GM19438 (cell line): ENCODE measurements around the gene TMEM238.

Experiments used
- ATAC-seq: cut with Tn5 transposase; IDR thresholded peaks from one replicate; pipeline ENCODE4 v1.9.1; 2021; ENCODE audit warnings: low read depth; ENCODE audit not compliant: unreplicated experiment

Gene TMEM238

GRCh38 chr19:55382013-55382412, 2.1 kb downstream of the TMEM238 start:
- no peak for ATAC-seq

DNA sequence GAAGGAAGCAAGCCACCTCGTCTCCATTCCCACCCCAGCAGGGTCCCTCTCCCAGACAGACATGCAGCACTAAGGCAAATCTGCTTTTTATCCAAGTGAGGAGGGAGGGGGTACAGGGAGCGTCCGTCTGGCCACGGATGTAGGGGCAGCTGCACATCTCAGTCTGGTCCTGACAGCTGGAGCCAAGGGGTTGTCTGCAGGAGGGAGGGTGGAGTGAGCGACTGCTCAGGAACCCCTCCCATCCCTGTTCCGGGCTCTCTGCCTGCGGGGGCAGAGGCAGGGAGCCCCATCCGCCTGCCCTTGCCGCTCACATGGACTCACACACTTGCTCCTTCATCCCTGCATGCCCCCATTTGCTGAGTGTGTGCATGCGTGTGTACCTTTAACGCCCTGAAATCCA, 4.9 kb downstream of the TMEM238 start:
- ATAC-seq = no peak

DNA sequence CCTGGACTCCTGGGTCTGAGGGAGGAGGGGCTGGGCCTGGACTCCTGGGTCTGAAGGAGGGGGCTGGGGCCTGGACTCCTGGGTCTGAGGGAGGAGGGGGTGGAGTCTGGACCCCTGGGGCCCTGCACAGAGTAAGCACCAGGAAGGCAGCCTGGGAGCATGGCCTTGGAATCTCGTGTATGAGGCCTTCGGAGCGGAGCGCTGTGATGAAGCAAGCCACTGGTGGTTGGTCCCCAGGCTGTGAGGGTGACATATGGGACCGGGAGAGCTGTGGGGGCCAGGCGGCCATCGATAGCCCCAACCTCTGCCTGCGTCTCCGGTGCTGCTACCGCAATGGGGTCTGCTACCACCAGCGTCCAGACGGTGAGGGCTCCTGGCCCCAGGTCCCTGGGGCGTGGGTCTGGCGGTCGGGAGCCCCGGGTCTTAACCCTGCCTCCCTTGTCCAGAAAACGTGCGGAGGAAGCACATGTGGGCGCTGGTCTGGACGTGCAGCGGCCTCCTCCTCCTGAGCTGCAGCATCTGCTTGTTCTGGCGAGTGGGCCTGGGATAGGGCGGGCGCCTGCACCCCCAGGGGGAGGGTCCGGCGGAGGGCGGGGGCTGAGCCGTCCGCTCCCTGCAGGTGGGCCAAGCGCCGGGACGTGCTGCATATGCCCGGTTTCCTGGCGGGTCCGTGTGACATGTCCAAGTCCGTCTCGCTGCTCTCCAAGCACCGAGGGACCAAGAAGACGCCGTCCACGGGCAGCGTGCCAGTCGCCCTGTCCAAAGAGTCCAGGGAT, 6.5 kb downstream of the TMEM238 start:
- ATAC-seq = no peak

DNA sequence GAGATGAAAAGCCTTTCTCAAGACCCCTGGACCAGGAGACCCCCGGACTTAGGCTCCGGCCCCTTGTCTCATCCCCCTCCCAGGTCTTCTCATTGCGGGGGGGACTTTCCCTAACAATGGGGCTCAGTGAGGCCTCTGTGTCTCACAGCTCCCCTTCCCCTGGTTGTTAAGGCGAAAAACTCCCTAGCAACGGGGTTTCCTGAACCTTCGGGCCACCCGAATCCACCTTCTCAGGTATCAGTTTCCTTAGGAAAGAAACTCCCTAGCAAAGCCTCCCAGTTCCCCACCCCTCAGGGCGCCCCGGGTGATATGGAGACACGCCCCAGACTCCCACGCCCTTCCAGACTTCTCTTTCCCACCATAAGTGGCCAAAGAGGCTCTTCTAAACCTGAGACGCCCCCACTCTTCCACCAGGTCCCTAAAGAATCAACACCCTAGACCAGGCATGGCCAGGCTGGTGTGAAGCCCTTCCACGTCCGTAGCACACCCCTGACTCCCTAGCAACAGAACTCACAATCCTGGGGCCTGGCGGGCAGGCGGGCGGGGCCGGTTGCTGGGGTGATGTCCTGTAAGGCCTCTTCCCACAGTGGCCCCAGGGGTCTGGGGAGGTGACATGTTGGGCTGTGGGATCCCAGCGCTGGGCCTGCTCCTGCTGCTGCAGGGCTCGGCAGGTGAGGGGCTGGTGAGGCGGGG, 7.7 kb downstream of the TMEM238 start, which contains the start of gene TMEM190:
Gene TMEM190 (plus strand): TSS at position 586 of the 693 bp plus-strand sequence. CDS start 28 bp downstream, at position 614.
- ATAC-seq = no peak

GRCh38 chr19:55373993-55374757, 9.9 kb downstream of the TMEM238 start:
- no peak for ATAC-seq

DNA sequence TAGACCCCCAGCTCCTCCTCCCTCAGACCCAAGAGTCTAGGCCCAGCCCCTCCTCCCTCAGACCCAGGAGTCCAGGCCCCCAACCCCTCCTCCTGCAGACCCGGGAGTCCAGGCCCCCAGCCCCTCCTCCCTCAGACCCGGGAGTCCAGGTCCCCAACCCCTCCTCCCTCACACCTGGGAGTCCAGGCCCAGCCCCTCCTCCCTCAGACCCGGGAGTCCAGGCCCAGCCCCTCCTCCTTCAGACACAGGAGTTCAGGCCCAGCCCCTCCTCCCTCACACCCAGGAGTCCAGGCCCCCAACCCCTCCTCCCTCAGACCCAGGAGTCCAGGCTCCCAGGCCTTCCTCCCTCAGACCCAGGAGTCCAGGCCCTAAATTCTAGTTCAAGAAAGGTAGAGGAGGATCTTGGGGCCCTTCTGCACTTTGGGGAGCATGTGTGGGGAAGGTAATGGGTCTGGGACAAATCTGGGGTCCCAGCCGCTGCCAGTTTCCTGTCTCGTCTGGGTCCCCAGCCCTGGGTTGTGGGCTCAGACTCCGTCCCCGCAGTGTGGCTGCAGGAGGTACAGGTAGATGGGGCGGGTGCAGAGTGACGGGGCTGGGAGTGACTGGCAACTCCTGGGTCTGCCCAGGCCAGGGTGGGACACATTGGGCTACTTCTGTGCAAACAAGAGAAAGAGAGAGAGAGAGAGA, 10.6 kb downstream of the TMEM238 start:
- ATAC-seq = no peak

GRCh38 chr19:55372316-55373081, 11.6 kb downstream of the TMEM238 start:
- no peak for ATAC-seq

DNA sequence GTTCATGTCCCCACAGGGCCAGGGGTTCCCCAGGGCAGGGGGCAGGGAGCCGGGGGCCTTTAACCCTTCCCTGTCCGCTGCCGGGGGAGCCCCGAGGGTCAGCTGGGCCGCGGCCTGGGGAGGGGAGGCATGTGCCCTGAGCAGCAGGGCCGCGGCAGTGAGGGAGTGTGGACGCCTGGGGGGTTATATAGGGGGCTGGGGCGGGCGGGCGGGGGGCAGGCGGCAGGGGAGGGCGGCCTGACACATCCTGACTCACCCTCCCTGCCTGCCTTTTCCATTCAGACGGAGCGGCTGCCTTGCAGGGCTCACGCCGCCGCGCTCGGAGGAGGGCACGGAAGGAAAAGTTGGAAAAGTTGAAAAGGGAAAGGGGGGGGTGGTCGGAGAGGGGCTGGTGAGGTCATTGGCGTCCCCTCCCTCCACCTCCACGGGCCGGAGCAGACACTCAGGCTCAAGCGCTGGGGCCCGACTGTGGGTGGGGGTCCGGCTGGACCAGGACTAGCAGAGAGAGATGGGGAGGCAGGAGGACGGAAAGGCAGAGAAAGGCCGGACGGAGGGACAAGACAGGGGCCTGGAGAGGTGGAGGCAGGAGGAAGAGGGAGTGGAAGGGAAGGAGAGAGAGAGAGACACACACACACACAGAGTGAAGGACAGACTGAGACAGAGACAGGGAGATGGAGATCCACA, 13.6 kb downstream of the TMEM238 start, which contains the start of gene IL11:
Gene IL11 (minus strand): TSS at position 159 of the 684 bp plus-strand sequence. CDS start 153 bp downstream, at position 6.
- no peak for ATAC-seq

GRCh38 chr19:55369653-55370304, 14.3 kb downstream of the TMEM238 start:
- no peak for ATAC-seq

GRCh38 chr19:55368701-55369563, 15.2 kb downstream of the TMEM238 start:
- ATAC-seq = no peak

DNA sequence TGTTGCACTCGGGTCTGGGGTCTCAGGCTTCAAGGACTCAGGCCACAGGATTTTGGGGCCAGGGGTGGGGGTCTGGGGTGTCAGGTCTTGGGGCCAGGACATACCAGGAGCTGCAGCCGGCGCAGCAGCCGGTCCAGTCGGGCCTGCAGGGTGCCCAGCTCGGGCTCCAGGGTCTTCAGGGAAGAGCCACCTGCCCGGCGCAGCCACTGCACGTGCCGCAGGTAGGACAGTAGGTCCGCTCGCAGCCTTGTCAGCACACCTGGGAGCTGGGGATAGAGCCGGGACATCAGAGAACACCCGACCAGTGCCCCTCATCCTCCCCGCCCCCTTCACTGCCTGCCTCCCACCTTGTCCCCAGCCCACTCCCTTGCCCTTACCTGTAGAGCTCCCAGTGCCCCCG, 16.0 kb downstream of the TMEM238 start:
- no peak for ATAC-seq

DNA sequence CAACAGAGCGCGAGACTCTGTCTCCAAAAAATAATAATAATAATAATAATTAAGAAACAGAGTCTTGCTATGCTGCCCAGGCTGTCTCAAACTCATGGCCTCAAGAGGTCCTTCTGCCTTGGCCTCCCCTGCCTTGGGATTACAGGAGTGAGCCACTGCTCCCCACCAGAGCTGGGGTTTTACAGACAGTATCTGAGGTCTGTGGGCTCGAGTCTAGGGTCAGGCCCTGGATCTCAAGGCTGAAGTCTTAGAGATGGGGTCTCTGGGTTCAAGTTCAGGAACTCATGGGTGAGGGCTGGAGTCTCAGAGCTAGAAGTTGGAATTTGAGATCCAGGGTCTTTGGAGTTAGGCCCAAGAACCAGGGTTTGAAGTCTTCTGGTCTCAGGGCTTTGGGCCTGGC, 17.3 kb downstream of the TMEM238 start:
- no peak for ATAC-seq

DNA sequence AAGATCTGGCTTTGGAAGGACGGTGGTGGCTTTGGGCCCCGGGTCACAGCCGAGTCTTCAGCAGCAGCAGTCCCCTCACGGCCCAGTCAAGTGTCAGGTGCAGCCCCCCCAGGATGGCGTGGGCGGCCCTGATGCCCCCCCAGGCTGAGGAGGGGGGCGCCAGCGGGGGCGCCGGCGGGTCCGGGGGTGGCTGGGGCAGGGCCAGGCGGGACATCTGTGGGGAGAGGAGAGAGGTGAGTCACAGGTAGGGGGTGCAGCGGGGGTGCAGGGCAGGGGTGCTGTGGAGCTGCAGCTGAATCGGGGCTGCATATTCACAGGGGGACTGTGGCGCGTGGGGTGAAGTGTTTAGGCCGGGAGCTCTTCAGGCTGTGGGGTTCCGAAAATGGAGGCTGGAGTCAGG, 18.1 kb downstream of the TMEM238 start:
- ATAC-seq = no peak

DNA sequence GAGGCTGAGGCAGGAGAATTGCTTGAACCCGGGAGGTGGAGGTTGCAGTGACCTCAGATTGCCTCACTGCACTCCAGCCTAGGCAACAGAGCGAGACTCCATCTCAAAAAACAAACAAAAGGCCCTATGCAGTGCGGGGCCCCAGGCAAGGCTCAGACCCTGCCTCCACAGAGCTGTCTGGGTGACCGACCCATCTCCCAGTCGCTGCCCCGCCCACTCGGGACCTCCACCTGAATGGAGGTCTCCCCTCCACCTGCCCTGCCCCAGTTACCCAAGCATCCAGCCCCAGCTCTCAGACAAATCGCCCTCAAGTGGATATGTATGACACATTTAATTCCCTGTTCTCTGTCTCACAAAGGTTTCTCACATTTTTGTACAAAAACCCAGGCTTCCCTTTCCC, 18.8 kb downstream of the TMEM238 start:
- ATAC-seq = no peak

DNA sequence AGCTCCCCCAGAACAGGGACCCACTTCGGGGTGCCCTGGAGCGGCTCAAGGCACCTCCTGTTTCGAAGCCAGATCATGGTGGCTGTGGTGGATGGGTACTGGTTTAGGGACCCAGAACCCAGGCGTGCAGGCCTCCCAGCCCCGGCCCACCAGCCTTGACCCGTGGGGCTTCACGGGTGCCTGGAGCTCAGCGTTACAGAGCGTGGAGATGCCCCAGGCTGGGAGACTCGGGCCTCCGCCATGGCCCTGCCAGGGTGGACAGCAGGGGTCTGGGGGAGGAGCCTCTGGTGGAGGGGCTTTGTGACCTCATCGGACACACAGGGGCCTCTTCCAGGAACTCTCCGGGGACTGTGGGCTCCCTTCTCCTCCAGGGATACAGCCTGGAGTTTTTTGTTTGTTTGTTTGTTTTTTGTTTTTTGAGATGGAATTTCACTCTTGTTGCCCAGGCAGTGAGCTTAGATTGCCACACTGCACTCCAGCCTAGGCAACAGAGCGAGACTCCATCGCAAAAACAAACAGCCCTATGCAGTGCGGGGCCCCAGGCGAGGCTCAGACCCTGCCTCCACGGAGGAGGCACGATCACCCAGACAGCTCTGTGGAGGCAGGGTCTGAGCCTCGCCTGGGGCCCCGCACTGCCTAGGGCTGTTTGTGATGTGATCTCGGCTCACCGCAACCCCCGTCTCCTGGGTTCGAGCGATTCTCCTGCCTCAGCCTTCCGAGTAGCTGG, 20.9 kb downstream of the TMEM238 start, which contains the start of gene GARIN5B:
Gene GARIN5B (minus strand): TSS at position 271 of the 727 bp plus-strand sequence. CDS start 194 bp downstream, at position 77.
- ATAC-seq = no peak

DNA sequence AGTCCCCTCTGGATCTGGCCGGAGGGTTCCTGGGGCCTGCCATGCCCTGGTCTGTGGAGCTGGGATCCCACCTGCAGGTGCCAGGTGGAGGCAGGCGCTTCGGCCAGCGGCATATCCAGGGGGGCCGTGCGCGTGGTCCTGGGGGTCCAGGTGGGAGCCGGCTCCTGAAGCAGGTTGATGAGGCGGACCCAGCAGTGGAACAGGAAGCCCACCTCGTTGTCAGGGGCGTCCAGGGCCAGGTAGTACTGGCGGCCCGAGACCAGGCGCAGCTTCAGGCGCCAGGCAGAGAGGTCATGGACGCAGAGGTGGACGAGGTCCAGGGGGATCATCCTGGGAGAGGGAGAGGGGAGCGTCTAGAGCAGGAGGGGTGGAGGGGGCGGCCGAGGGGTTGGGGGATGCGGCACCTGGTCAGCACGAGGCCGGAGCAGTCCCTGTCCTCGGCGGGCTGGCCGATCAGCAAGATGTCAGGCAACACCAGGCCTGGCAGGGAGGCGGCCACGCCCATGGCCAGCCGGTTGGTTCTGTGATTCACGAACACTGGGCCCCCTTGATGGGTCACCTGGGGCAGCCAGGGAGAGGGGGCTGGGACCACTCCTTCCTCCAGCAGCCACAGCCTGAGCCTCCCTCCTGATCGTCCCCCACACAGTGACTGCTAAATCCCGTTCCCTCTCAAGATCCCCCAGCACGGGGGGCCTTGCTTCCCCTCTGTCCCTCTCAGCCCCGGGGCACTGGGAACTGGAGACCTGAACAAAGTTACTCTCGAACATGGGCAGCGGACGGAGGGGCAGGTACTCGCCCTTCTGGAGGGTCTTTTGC, 21.7 kb downstream of the TMEM238 start:
- ATAC-seq = no peak
